ENCODE data around the gene APOM.

Gene APOM

GRCh38 chr6:31663961-31664789, 8.5 kb downstream of the APOM start:
- peak; percentile 41 for ATAC-seq
- TF ChIP-seq ZC3H10 (CRISPR knock-in tag; IDR thresholded peaks at IDR 0.05) (no peak), TOX (CRISPR knock-in tag; IDR thresholded peaks at IDR 0.05; ENCODE audit: borderline replicate concordance) (no peak), ZNF70 (CRISPR knock-in tag; IDR thresholded peaks at IDR 0.05) (no peak), RARB (CRISPR knock-in tag; IDR thresholded peaks at IDR 0.05) (no peak), ISL1 (CRISPR knock-in tag; IDR thresholded peaks at IDR 0.05) (no peak)
- TF ChIP-seq, protein P1, sequence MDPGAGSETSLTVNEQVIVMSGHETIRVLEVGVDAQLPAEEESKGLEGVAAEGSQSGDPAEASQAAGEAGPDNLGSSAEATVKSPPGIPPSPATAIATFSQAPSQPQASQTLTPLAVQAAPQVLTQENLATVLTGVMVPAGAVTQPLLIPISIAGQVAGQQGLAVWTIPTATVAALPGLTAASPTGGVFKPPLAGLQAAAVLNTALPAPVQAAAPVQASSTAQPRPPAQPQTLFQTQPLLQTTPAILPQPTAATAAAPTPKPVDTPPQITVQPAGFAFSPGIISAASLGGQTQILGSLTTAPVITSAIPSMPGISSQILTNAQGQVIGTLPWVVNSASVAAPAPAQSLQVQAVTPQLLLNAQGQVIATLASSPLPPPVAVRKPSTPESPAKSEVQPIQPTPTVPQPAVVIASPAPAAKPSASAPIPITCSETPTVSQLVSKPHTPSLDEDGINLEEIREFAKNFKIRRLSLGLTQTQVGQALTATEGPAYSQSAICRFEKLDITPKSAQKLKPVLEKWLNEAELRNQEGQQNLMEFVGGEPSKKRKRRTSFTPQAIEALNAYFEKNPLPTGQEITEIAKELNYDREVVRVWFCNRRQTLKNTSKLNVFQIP (CRISPR knock-in tag; IDR thresholded peaks at IDR 0.05; ENCODE audit: borderline replicate concordance, low read depth) = no peak

- no peak for TF ChIP-seq CSDC2 (CRISPR knock-in tag; IDR thresholded peaks at IDR 0.05)
- no peak for TF ChIP-seq ZNF8 (CRISPR knock-in tag; IDR thresholded peaks at IDR 0.05)
- TF ChIP-seq, protein P1 (CRISPR knock-in tag; IDR thresholded peaks at IDR 0.05; ENCODE audit: borderline replicate concordance, low read depth) = no peak
- no peak for TF ChIP-seq TSHZ2 (CRISPR knock-in tag; IDR thresholded peaks at IDR 0.05)
- no peak for TF ChIP-seq CREB5 (CRISPR knock-in tag; IDR thresholded peaks at IDR 0.05; ENCODE audit: low read depth)
- TF ChIP-seq PPARA (CRISPR knock-in tag; IDR thresholded peaks at IDR 0.05; ENCODE audit: borderline replicate concordance) = no peak
- no peak for TF ChIP-seq ZFP3 (CRISPR knock-in tag; IDR thresholded peaks at IDR 0.05)
- no peak for TF ChIP-seq ZC3H10 (CRISPR knock-in tag; IDR thresholded peaks at IDR 0.05)
- TF ChIP-seq TOX (CRISPR knock-in tag; IDR thresholded peaks at IDR 0.05; ENCODE audit: borderline replicate concordance) = no peak
- peak; percentile 71 for ATAC-seq
Observed at GRCh38 chr6:31664790-31665500, 9.3 kb downstream of the APOM start, which contains the start of gene GPANK1. GPANK1 (minus strand) TSS chr6:31664997; CDS start chr6:31664478, 519 bp downstream.

- TF ChIP-seq PATZ1 (CRISPR knock-in tag; IDR thresholded peaks at IDR 0.05; ENCODE audit: borderline replicate concordance) (peak; percentile 83), TSHZ2 (CRISPR knock-in tag; IDR thresholded peaks at IDR 0.05) (no peak)
- ATAC-seq = peak; percentile 86
Observed at GRCh38 chr6:31665501-31666336, 10.0 kb downstream of the APOM start, which contains the start of gene CSNK2B. CSNK2B (plus strand) TSS chr6:31666080; CDS start chr6:31666832, 752 bp downstream.

Measured in SK-N-SH treated with all-trans-retinoic acid at 6 μM for 48 hours (cell line).